Stimulated activated CD4-positive, alpha-beta T cell treated with anti-CD3 and anti-CD28 coated beads, Interleukin-12 subunit alpha, Interleukin-12 subunit beta, amount 100 ng/mL, for 24 hours (primary cell): ENCODE data around the gene SGK1.
"Not testable (repeated sequence)": the region's sequence is repeated elsewhere in the genome, so short reads cannot be mapped to it uniquely, and the experiment has no call there.

ENCODE experiments used
- DNase-seq, 2 experiments: peaks; one replicate each; pipeline ENCODE4 v3.0.0-alpha.2; 2020; ENCODE audit warnings: low read depth in 2 of 2

Gene SGK1

GRCh38 chr6:134328138-134328537, 10.2 kb upstream of the SGK1 start:
- DNase-seq: no peak

DNA sequence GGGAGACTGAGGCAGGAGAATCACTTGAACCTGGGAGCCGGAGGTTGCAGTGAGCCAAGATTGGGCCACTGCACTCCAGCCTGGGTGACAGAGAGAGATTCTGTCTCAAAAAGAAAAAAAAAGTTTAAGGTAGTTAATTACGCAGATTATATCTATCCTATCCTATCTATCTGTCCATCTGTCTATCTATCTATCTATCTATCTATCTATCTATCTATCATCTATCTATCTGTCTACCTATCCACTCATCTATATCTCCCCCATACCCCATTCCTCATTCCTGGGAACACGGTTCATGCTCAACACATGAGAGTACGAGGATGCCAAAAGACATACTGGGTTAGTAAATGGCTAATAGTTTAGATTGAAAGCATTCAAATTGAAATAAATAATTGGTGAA, 8.3 kb upstream of the SGK1 start:
- DNase-seq: not testable (repeated sequence)

GRCh38 chr6:134324766-134325165, 6.9 kb upstream of the SGK1 start:
- DNase-seq: no peak

GRCh38 chr6:134324141-134324540, 6.2 kb upstream of the SGK1 start:
- no peak for DNase-seq

DNA sequence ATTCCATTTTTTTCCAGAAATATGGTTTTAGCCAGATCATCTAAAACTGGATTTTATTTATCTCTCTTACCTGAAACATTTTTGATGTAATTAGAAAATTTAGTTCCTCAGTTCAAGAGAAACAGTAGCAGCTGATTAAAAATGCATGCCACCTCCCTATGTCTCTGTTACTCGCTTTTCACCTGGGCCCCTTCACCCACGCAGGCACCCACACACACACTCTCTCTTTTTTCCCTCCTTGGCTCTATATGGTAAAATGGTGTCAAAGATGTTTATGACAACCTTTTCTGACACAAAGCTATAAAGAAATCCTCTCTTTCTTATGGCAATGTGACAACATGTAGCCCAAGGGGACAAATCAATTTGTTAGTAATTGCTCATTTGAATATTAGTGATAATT, 5.8 kb upstream of the SGK1 start:
- no peak for DNase-seq

DNA sequence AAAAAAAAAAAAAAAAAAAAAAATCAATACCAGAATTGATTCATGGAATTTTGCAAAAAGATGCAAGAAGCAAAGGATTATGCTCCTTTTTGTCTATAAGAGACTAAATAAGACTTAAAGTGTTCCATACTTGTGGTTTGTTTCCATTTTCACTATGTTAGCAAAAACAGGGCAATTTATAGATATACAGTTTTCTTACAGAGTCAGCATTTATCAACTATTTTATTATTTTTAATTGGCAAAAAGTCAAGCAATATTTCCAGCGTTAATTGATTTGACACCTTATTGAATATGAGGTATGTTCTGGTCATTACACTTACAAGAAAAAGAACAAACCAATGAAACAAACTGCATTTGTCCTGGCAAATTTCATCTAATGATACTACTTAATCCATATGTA, 5.4 kb upstream of the SGK1 start:
- DNase-seq: no peak

- no peak for DNase-seq
Measured at GRCh38 chr6:134322216-134322615, 4.3 kb upstream of the SGK1 start.

- no peak for DNase-seq
Measured at GRCh38 chr6:134321246-134321645, 3.3 kb upstream of the SGK1 start.

GRCh38 chr6:134319686-134320085, 1.8 kb upstream of the SGK1 start:
- not testable (repeated sequence) for DNase-seq

GRCh38 chr6:134318974-134319281, 1.0 kb upstream of the SGK1 start:
- no peak for DNase-seq

DNA sequence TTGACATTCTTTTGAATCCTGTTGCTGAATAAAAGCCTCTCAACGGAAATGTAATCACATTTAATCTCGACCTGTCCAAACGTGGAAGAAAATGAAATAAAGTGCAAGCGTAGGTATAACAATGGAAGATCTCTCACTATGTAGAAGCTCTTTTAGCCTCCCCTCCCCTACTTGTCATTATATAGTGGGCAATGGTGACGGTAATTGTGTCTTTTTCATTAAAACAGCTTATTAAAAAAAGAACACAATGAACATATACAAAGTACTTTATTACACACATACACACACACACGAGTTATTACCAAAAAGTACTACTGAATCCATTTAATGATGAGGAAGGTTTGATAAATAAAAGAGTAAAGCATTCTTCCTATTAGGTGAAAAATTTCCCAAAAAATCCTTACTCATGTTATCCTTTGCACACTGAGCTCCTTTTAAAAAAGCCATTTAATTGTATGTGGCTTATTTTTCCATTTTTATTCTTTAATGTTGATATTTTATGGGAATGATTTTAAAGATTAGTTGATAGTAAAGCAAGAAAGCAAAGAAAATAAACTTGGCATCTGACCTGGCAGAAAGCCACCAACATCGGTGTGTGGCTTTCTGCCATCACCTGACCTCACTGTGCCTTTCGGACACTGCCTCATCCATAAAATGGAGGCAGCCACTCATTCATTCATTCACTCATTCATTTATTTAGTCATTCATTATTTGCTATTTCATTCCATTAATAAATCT, 493 bp upstream of the SGK1 start:
- DNase-seq: no peak

DNA sequence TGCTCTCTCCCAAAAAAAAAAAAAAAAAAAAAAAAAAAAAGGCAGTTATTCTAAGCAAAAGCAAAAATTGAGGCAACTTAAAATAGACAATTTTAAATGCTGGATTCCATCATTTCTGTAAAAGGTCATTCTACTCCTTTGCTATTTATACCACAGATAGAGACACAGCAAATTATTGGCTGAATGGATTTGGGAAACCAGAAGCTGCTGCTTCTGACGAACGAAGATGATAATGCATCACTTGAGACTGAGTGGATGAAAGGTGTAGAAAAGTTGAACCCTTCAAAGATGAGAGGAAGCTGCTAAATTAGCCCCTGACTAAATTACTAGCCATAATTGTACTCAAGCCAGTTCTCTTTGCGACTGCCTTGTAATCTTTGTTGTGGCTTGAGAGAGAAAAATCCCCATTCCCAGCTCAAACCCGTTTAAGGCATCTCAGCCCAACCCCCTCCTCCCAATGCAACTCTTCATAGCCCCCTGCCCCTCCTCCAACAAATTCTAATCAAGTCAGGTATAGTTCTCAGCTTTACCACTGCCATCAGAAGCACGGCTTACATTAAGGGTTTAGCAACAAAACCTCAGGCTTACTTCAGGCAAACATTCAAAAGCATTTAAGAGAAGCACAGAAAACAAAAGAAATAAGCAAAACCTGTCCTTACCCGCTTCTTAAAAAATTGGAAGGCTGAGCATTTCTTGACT, 1.0 kb downstream of the SGK1 start:
- no peak for DNase-seq

DNA sequence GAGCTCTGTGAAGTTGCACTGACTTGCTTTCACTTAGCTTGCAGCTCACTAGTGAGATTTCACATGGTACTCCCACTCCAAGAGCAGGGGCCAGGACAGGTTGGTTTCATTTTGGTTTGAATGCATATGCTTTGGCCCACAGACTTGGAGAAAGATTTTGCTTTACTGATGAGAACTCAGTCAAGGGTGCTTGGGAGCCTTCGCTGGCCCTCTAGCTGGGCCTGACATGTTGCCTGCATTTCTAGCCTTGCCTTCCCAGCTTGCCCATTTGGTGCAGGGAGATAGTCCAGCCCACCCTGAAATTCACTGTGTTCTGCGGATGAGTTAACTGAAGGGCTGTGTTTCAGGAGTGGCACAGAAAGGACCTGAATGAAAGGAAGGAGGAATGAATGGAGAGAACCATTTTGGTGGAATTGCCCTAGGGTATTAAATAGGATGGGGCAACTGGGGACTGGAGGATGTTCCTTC, 1.9 kb downstream of the SGK1 start:
- DNase-seq: no peak

GRCh38 chr6:134315189-134315588, 2.7 kb downstream of the SGK1 start:
- DNase-seq: no peak

DNA sequence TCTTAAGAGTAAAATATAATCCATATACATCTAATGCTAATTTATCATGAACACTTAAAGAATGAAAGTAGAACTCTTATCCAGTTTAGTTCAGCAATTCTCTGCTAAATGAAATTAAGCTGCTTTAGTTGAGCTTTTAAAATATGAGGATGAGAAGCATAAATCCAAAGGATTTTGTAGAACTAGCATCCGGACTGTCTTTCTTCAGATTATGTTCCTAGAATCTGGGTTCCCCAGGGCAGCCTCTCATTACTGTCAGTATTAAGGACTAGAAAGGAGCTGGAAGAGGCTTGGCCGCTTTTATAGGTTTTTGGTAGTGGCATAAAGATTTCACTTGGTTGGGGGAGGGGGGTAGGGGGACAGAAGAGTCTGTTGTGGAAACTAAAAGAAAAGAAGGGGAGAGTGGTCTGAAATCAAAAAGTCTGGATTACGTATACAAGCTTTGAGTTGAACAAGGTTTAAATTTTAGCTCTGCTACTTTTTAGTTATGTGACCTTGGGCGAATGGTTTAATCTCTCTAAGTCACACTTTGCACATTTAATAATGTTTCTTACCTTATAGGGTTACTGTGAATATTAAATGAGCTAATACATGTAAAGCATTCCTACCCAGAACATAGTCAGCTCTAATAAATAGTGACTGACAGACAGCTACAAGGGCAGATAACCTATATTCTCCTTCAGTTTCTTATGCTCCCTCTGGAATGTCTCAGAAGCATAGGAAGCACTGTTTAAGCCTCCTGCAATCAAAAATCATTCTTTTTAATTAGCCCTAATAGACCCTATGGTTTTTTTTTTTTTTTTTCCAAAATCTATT, 3.7 kb downstream of the SGK1 start:
- DNase-seq: no peak

GRCh38 chr6:134312038-134312660, 5.8 kb downstream of the SGK1 start:
- DNase-seq: no peak

GRCh38 chr6:134310817-134311216, 7.1 kb downstream of the SGK1 start:
- DNase-seq: no peak

GRCh38 chr6:134309983-134310605, 7.8 kb downstream of the SGK1 start:
- DNase-seq: no peak

GRCh38 chr6:134309227-134309626, 8.7 kb downstream of the SGK1 start:
- no peak for DNase-seq

GRCh38 chr6:134308800-134309199, 9.1 kb downstream of the SGK1 start:
- no peak for DNase-seq

GRCh38 chr6:134307870-134308269, 10.0 kb downstream of the SGK1 start:
- no peak for DNase-seq

- DNase-seq: no peak
Measured at GRCh38 chr6:134307075-134307474, 10.8 kb downstream of the SGK1 start.
